AML-193 (cell line): ENCODE data around the gene RIIAD1.
"Not testable (repeated sequence)": the region's sequence is repeated elsewhere in the genome, so short reads cannot be mapped to it uniquely, and the experiment has no call there.

ENCODE experiments used
- DNase-seq, 2 experiments: peaks; one replicate each; lab custom pipeline; 2025; lab: John Stamatoyannopoulos, UW

Gene RIIAD1

GRCh38 chr1:151733995-151734394 is 12.7 kb downstream of the RIIAD1 start:
- DNase-seq, result not testable (repeated sequence)

GRCh38 chr1:151737026-151737425 is 15.7 kb downstream of the RIIAD1 start:
- no peak for DNase-seq

- no peak for DNase-seq
Measured at GRCh38 chr1:151737479-151737878, 16.2 kb downstream of the RIIAD1 start.

GRCh38 chr1:151739590-151740355 is 18.5 kb downstream of the RIIAD1 start:
- DNase-seq, result no peak

DNA sequence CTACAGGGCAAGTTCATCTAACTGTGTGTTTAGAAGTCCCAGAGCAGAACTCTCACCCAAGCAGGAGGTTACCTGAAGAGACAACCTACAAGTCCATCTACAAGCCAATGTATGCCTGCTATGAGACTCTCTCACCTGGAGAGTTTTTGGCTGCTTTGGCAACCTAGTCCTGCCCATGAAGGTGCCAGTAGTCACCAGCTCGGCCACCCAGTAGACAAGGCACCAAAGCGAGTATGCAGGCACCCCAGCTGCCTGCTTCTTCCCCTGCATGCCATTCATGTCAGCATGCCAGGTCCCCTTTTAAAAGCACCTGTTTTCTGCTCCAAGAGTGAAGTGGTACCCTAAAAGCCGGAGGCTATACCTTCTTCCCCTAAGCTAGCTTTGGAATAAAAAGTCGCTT is 20.2 kb downstream of the RIIAD1 start:
- no peak for DNase-seq

GRCh38 chr1:151756291-151756690 is 35.0 kb downstream of the RIIAD1 start:
- DNase-seq, result no peak

DNA sequence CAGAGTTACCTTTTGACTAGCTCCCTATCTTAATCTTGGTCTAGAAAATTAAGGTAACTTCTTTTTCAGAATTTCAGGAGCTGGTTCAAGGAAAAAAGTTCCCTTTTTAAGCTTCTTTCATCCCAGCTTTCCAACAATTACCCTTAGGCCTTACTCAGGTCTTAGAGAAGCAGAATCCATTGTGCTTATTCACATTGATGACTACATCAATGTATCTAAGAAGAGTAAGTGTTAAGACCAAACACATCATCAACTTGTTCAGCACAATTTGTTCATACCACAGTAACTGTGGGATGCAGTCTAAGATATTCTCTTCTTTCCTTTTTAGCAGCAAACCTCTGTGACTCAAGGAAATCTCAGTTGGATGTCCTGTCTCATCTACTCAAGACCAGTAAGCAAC is 37.9 kb downstream of the RIIAD1 start:
- DNase-seq, result no peak

DNA sequence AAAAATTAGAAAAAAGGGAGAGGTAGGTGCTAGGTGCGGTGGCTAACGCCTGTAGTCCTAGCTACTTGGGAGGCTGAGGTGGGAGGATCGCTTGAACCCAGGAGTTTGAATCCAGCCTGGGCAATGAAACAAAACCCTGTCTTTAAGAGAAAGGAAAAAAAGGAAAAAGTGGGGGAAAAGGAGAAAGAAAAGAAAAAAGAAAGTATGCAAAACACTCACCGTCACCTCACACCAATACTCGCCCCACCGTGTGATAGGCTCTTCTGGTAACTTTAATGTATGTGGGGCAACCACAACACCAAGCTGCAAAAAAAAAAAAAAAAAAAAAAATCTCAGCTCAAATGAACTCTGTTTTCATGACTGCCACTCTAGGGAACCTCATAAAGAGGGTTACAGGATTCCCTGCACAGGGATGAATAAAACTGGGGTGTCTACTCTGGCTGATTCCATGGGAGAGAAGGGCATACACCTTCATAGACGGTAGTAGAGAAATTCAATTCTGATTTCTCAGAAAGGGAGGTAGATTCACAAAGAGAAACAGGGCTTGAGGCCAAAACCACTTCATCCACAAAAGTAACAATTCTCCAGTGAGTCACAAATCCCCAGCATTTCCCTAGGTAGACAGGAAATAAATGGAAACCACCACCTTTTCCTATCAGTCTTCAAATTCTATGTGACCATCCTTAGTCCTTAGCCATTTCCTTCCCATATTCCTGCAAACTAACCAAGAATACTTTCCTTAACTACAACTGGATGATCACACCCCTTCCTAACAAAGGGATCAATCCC is 39.5 kb downstream of the RIIAD1 start:
- DNase-seq, result no peak

- peak; percentile 53 to 67 for DNase-seq
Measured at GRCh38 chr1:151762941-151763921, 41.9 kb downstream of the RIIAD1 start, which contains the start of gene MRPL9. Gene MRPL9 (minus strand): TSS chr1:151763496. CDS start chr1:151763479, 17 bp downstream.

- no peak for DNase-seq
Measured at GRCh38 chr1:151763990-151764389, 42.7 kb downstream of the RIIAD1 start.

- DNase-seq, result peak; percentile 30 to 48
Measured at GRCh38 chr1:151768351-151769066, 47.2 kb downstream of the RIIAD1 start.

GRCh38 chr1:151769270-151769669 is 47.9 kb downstream of the RIIAD1 start:
- DNase-seq, result not testable (repeated sequence)

DNA sequence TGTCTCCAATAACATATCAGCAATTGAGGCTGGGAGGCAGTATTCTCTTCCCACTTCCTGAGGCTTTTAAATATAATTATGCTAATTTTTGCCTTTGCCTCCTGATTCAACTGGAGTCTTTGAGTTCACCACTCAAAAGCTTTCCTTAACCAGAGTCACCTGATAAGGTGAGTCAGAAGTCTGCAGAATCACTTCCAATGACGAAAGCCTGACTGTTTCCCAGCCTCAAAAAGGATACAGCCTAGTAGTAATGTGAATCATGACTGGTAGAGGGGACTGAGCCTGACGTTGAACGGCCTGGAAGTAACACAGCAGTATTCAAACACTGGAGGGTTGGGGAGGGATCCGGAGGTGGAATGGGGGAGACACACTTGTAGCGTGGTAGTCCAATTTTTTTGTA is 52.4 kb downstream of the RIIAD1 start:
- DNase-seq, result no peak

DNA sequence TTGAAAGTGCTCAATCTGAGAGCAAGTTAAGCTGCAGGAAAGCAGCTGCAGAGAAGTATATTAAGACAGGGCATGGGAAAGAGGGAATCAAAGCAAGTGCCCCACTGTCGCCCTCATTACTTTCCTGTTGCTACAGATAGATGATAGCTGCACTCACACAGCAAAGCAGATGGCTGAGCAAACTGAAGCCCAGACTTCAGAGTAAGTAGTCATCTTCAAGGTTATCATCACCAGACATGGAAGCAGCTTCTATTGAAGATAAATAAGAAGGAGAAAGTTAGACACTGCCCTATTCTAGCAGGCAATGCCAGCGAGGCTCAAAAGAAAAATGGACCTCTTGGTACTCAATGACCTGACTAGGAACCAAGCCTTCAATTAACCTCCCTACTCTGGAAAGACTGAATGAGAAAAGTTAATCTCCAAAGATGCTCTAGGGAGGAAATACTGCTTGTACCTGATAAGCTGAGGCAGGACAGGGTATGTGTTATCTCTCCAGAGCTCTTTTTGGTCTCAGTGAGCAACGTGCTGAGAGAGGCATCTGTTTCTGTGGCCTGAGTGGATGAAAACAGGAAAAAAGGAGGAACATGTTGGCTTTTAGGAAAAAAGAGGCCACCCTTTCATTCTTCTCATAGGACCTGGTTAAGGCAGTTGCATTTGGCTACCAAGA is 53.1 kb downstream of the RIIAD1 start:
- no peak for DNase-seq

DNA sequence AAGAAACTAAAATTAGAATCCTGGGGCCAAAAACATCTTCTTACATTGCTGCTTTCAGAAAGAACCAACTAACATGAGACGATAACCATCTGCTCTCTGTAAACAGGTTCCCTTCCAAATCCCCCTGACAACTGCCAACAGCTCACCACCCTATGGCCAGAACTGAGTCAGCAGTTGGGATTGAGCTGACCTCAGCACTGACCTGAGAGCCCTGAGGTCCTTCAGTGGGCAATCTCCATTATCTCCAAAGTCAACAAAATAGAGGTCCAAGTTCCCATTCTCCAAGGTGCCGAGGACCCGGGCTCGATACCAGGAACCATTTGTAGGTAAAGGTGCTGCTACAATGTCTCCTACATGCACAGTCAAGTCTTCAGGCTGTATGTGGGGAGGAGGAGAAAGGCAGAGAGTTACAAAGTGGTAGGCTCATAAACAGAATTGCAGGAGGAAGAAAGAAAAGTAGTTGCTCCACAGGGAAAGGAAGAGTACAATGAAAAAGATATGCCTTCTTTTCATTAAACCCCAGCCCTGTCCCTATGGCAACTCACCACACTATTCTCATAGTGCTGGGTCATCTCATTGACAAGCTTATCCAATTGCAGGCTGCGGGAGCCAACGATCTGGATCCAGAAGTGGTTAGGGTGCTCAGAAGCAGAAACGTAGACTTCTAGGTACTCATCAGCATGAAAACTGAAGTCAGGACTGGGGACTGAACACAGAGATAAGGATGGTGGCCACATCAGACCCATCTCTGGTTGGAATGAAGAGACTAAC is 54.8 kb downstream of the RIIAD1 start:
- DNase-seq, result no peak

DNA sequence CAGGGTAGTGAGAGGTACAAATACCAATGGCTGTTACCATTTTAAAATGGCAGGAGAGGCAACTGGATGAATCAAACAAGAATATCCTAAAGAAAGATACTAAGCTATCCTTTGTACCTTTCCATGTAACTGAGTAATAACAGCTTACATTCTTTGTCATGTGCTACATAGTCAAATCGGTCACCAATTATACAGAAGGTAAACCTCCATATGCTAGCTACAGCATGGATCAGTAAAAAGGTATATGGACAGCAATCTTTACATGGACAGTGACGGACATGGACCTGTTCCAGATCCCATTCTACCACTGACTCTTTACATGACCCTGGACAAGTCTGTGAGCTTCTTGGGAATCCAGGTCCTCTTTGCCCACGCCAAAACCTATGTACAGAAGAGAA is 55.3 kb downstream of the RIIAD1 start:
- no peak for DNase-seq

DNA sequence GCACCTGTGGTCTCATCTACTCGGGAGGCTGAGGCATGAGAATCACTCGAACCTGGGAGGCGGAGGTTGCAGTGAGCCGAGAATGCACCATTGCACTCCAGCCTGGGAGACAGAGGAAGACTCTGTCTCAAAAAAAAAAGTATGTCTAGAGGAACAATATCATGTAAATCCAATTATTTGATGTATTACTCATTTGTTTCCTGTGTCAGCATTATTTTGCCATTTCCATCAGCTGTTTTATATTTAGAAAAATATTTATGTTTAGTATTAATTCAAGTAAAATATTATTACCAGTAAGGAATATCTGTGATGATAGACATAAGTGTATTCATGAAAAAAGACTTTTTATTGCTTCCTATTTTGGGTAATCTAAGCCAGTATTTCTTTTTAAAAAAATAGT is 56.0 kb downstream of the RIIAD1 start:
- no peak for DNase-seq
